AG04450 (cell line): ENCODE measurements around the gene MARS1. TPM values are rescaled to one million over a fixed set of nuclear protein-coding genes. Genes with fewer than 3 reads are reported as not detected.
"Not testable (repeated sequence)": the region's sequence is repeated elsewhere in the genome, so short reads cannot be mapped to it uniquely, and the experiment has no call there.

Source experiments
- CTCF ChIA-PET: fragments of 300-600, 350-600 bp; formaldehyde crosslinking; extraction: SDS; loops from one replicate; lab custom pipeline; 2022; ENCODE audit warnings: antibody characterized with exemption, inconsistent platforms; lab: Charles Lee
- POLR2A ChIA-PET: fragments of 350-600 bp; formaldehyde crosslinking; extraction: SDS; loops from one replicate; lab custom pipeline; 2021; ENCODE audit warnings: antibody characterized with exemption, inconsistent platforms; lab: Yijun Ruan, JAX
- DNase-seq: peaks from one replicate; pipeline ENCODE4 v3.0.0-alpha.2; 2011; ENCODE audit warnings: low read depth, low spot score
- H3K27ac ChIP-seq: one replicate; pipeline ENCODE4 v1.5.1; 2012; ENCODE audit warnings: low read depth, low read length, control low read depth
- H3K27me3 ChIP-seq: one replicate; pipeline ENCODE4 v1.6.0; 2012; ENCODE audit warnings: low read length; ENCODE audit not compliant: control insufficient read depth, insufficient read depth
- H3K4me3 ChIP-seq: 2 replicates; pipeline ENCODE4 v1.5.1; 2011; ENCODE audit warnings: mild to moderate bottlenecking, low read depth, low read length, control low read depth
- H3K9me3 ChIP-seq: 2 replicates; pipeline ENCODE4 v1.5.1; 2012; ENCODE audit warnings: low read length; ENCODE audit not compliant: control insufficient read depth, insufficient read depth
- CTCF ChIP-seq: IDR thresholded peaks from 2 replicates; pipeline ENCODE4 v1.5.1; 2011; ENCODE audit warnings: low read depth, low read length, control low read depth, inconsistent platforms
- polyA plus RNA-seq: library from polyadenylated mRNA; depleted of rRNA; stranded (reverse); fragments of >200 nt; gene quantifications from 2 replicates; pipeline ENCODE4 v1.2.3, GENCODE V29; 2011

Gene MARS1
- polyA plus RNA-seq, 1 experiment: 236 TPM

- TF ChIP-seq CTCF: no peak
- ChIA-PET POLR2A (no interaction called here), CTCF (no interaction called here)
These were observed 67.0 kb downstream of the MARS1 start for GRCh38 chr12:57554897-57555296.

GRCh38 chr12:57558864-57559263 lies 71.0 kb downstream of the MARS1 start:
- ChIA-PET POLR2A (no interaction called here), CTCF (interaction anchor here (1.1 to 1.5 kb wide), 2 partner anchors 12 to 25 kb away, joined by 3 to 4 read pairs; partner anchors contain the start of gene DCTN2)
- Histone ChIP-seq H3K4me3 (no peak overlapping the region), H3K27me3 (peaks cover 13% of the 10 kb centered on the region), H3K27ac (no peak overlapping the region), H3K9me3 (no peaks in the 10 kb centered on the region)
- TF ChIP-seq CTCF: no peak
- DNase-seq: no peak

More at GRCh38 chr12:57554897-57555296, 67.0 kb downstream of the MARS1 start:
- Histone ChIP-seq H3K27me3 (peaks cover 30% of the 10 kb centered on the region), H3K27ac (no peak overlapping the region), H3K4me3 (no peak overlapping the region), H3K9me3 (no peaks in the 10 kb centered on the region)
- DNase-seq: no peak

GRCh38 chr12:57560516-57560915 lies 72.6 kb downstream of the MARS1 start:
- no peak for DNase-seq
- CTCF ChIA-PET: no interaction called here
- Histone ChIP-seq H3K27ac (no peak overlapping the region), H3K27me3 (peaks cover 15% of the 10 kb centered on the region), H3K9me3 (no peaks in the 10 kb centered on the region), H3K4me3 (no peak overlapping the region)
- TF ChIP-seq CTCF: no peak
- POLR2A ChIA-PET: no interaction called here

GRCh38 chr12:57561117-57561516 lies 73.2 kb downstream of the MARS1 start:
- H3K27ac ChIP-seq, H3K9me3 ChIP-seq, DNase-seq, CTCF ChIA-PET, H3K4me3 ChIP-seq, POLR2A ChIA-PET: not testable (repeated sequence)
- H3K27me3 ChIP-seq: peaks cover 15% of the 10 kb centered on the region

GRCh38 chr12:57563358-57563757 lies 75.5 kb downstream of the MARS1 start:
- TF ChIP-seq CTCF: no peak

More at GRCh38 chr12:57563358-57563757, 75.5 kb downstream of the MARS1 start:
- Histone ChIP-seq H3K9me3 (no peaks in the 10 kb centered on the region), H3K27me3 (peaks cover 15% of the 10 kb centered on the region), H3K4me3 (no peak overlapping the region), H3K27ac (no peak overlapping the region)
- ChIA-PET CTCF (interaction anchor here (1.1 to 2.1 kb wide), 2 partner anchors 8 to 19 kb away, joined by 8 to 11 read pairs; no protein-coding TSS in a partner anchor), POLR2A (no interaction called here)
- DNase-seq: no peak
